Lung (tissue), 12 donors: ENCODE data around the gene GP1BB. TPM values are rescaled to one million over a fixed set of nuclear protein-coding genes. Genes with fewer than 3 reads are reported as not detected.

Experiments
- ATAC-seq: fragments of 200-7000 bp; cut with Tn5 transposase; one replicate; pipeline ENCODE4 v1.9.1; 2020; ENCODE audit warnings: moderate number of reproducible peaks; ENCODE audit not compliant: insufficient read depth, low FRiP score
- DNase-seq, 3 donors: peaks; one replicate each; pipeline ENCODE4 v3.0.0-alpha.2; 2013 to 2017
- H3K27ac ChIP-seq, 2 donors: one replicate each; pipeline ENCODE4 v1.5.1; 2013; ENCODE audit warnings: mild to moderate bottlenecking in 2 of 2, moderate library complexity in 2 of 2, control low read depth in 1 of 2, inconsistent platforms in 1 of 2, low read depth in 1 of 2, low read length in 1 of 2
- H3K27me3 ChIP-seq, 3 donors: one replicate each; pipeline ENCODE4 v1.5.1; 2013; ENCODE audit warnings: low read length in 2 of 3; ENCODE audit not compliant: control insufficient read depth in 3 of 3, insufficient read depth in 3 of 3
- H3K36me3 ChIP-seq, 4 donors: one replicate each; pipeline ENCODE4 v1.5.1; 2013; ENCODE audit warnings: low read length in 4 of 4, mild to moderate bottlenecking in 1 of 4, moderate library complexity in 1 of 4; ENCODE audit not compliant: control insufficient read depth in 4 of 4, insufficient read depth in 4 of 4
- H3K4me1 ChIP-seq, 5 donors: one replicate each; pipeline ENCODE4 v1.5.1; 2013; ENCODE audit warnings: low read length in 5 of 5, mild to moderate bottlenecking in 2 of 5, moderate library complexity in 1 of 5; ENCODE audit not compliant: control insufficient read depth in 5 of 5, insufficient read depth in 5 of 5
- H3K4me3 ChIP-seq: one replicate; pipeline ENCODE4 v1.5.1; 2013; ENCODE audit warnings: mild to moderate bottlenecking, control low read depth, moderate library complexity
- H3K9ac ChIP-seq, 2 donors: one replicate each; pipeline ENCODE4 v1.5.1; 2013; ENCODE audit warnings: low read length in 2 of 2, control low read depth in 1 of 2; ENCODE audit not compliant: insufficient read depth in 1 of 2
- H3K9me3 ChIP-seq, 4 donors: one replicate each; pipeline ENCODE4 v1.5.1; 2013; ENCODE audit warnings: low read length in 3 of 4, mild to moderate bottlenecking in 1 of 4, moderate library complexity in 1 of 4; ENCODE audit not compliant: control insufficient read depth in 4 of 4, insufficient read depth in 3 of 4
- WGBS, 2 donors: extraction: QIAGEN DNeasy Blood & Tissue Kit; methylation state at CpG; one replicate each; pipeline ENCODE4 v1.1.7; 2013; 5-methylcytosine and 5-hydroxymethylcytosine counted together
- polyA plus RNA-seq, 2 donors: library from polyadenylated mRNA; stranded (reverse); fragments of 200-250 nt; gene quantifications; one replicate each; pipeline ENCODE4 v1.2.1, GENCODE V29; 2013
- total RNA-seq, 2 donors: library from RNA; depleted of rRNA in 1 of 2; stranded (reverse); fragments of >200 nt in 1 of 2; gene quantifications; one replicate each; pipeline ENCODE4 v1.2.1, GENCODE V29; 2014 to 2021
- TF ChIP-seq, protein P1 (sequence below): IDR thresholded peaks from 2 replicates; pipeline ENCODE4 v1.5.1; 2012; ENCODE audit warnings: mild to moderate bottlenecking; ENCODE audit errors: control extremely low read depth, extremely low read depth
- donor health status: control.
- donor health status: control.
- donor health status: Bipolar disorder and iron deficiency.
- donor health status: healthy.
- donor health status: DM: yes; HTN: yes; CAD: no.

GP1BB gene
- total and polyA plus RNA-seq, 4 donors = 1.9 to 5.5 (median 3.4) TPM

DNA sequence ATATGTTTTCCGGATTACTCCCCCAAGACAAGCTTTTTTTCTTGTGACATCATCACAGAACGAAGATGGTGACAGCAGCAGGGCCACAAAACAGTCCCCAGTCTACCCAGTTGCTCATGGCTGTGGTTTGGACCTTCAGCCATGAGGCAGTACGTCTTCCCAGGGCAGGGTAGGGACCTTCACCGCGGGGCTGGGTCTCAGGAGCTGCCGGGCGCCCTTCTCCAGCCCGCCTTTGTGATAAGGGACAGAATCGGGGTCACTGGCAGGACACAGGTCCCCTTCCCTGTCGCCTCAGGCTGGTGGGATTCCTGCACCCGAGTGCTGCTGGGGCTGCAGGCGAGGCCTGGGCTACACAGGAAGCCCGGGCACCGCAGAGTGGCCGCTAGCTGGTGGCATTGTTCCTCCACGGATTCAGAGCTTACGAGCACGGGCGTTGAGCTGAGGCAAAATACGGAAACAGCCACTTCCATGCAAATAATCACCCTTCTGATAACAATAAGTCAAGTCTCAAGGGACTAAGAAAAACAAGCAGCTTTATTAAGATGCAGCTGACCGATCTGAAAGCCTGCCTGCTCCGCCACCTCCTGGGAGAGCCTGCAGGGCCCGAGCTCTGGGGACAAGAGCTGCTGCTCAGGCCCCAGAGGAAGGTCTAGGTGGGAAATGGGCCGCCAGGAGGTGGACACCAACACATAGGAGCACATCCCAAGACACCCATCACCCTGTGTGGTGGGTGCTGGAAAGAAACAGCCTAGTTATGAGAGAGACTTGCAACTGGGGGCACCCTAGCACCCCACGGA is 49.5 kb downstream of the GP1BB start:
- H3K4me1 ChIP-seq = peaks cover 0 to 4% (median 0%) of the 10 kb centered on the region in 5 donors
- H3K36me3 ChIP-seq = no peaks in the 10 kb centered on the region
- peak in 1 of 3 donors; percentile 17 for DNase-seq
- H3K27ac ChIP-seq = no peak overlapping the region
- peaks cover 0 to 22% (median 14%) of the 10 kb centered on the region in 3 donors for H3K27me3 ChIP-seq
- ATAC-seq = no peak
- H3K9ac ChIP-seq = no peak overlapping the region
- no peak overlapping the region for H3K4me3 ChIP-seq
- 29 to 52% methylated on average over 25 of the region's 25 CpGs for WGBS, 2 donors
- TF ChIP-seq, protein P1, sequence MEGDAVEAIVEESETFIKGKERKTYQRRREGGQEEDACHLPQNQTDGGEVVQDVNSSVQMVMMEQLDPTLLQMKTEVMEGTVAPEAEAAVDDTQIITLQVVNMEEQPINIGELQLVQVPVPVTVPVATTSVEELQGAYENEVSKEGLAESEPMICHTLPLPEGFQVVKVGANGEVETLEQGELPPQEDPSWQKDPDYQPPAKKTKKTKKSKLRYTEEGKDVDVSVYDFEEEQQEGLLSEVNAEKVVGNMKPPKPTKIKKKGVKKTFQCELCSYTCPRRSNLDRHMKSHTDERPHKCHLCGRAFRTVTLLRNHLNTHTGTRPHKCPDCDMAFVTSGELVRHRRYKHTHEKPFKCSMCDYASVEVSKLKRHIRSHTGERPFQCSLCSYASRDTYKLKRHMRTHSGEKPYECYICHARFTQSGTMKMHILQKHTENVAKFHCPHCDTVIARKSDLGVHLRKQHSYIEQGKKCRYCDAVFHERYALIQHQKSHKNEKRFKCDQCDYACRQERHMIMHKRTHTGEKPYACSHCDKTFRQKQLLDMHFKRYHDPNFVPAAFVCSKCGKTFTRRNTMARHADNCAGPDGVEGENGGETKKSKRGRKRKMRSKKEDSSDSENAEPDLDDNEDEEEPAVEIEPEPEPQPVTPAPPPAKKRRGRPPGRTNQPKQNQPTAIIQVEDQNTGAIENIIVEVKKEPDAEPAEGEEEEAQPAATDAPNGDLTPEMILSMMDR = no peak
- H3K9me3 ChIP-seq = peaks cover 0 to 4% (median 0%) of the 10 kb centered on the region in 4 donors

DNA sequence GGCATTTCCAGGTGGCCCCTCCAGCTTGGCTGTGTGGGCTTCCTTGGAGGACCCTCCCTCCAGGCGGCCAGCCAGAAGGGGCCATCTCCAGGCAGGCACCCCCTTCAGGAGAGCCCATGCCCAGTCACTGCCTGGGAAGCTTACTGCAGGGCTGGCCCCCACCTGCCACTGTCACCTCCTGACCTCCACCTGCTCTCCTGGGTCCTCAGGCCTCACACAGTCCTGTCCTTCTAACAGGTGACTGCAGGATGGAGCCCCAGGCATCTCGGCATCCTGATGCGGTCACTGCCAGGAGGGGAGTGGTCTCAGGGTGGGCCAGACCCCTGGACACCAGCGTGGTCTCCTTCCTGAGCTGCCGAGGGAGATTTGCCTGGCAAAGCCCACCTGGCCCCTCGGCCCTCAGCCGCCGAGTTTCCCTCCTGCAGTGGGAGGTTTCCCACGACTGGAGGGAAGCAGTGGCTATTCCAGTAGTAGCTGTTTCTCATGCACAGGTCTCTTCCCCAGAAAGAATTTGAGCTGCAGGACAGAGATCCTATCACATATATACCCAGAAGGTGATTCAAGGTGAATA is 50.2 kb downstream of the GP1BB start:
- Histone ChIP-seq H3K27ac (no peak overlapping the region), H3K27me3 (peaks cover 0 to 15% (median 7%) of the 10 kb centered on the region in 3 donors), H3K9me3 (peaks cover 0 to 2% (median 0%) of the 10 kb centered on the region in 4 donors), H3K4me3 (no peak overlapping the region), H3K4me1 (no peaks in the 10 kb centered on the region), H3K9ac (no peak overlapping the region), H3K36me3 (no peaks in the 10 kb centered on the region)
- no peak for DNase-seq
- ATAC-seq = no peak
- TF ChIP-seq, protein P1 = no peak
- WGBS, 2 donors = 80 to 83% methylated on average over 9 of the region's 9 CpGs

Other genes starting within 250 kb of the GP1BB start
- gene UFD1, start 244.3 kb upstream of the GP1BB start, total RNA-seq = 10 to 100 TPM; 23.1 to 67.7 TPM
- 100 to 1,000 TPM in 1 of 2 donors, 10 to 100 TPM in 1; 72.3 to 111 TPM for gene UFD1, start 244.3 kb upstream of the GP1BB start, polyA plus RNA-seq
- gene CDC45, start 243.6 kb upstream of the GP1BB start, total RNA-seq = 1 to 10 TPM; 2.1 to 4.0 TPM
- 1 to 10 TPM; 2.1 to 6.8 TPM for gene CDC45, start 243.6 kb upstream of the GP1BB start, polyA plus RNA-seq
- gene CLDN5, start 199.1 kb upstream of the GP1BB start, total RNA-seq = 100 to 1,000 TPM; 157 to 322 TPM
- gene CLDN5, start 199.1 kb upstream of the GP1BB start, polyA plus RNA-seq = 100 to 1,000 TPM; 406 to 548 TPM
- gene SEPTIN5, start 9.0 kb upstream of the GP1BB start, total RNA-seq = 10 to 100 TPM; 16.7 to 32.5 TPM
- 10 to 100 TPM; 10.4 to 11.8 TPM for gene SEPTIN5, start 9.0 kb upstream of the GP1BB start, polyA plus RNA-seq
- gene TBX1, start 37.2 kb downstream of the GP1BB start, total RNA-seq = 10 to 100 TPM in 1 of 2 donors, 1 to 10 TPM in 1; 3.4 to 19.3 TPM
- gene TBX1, start 37.2 kb downstream of the GP1BB start, polyA plus RNA-seq = 1 to 10 TPM; 2.3 to 5.6 TPM
- 1 to 10 TPM; 4.5 to 9.3 TPM for gene GNB1L, start 131.3 kb downstream of the GP1BB start, total RNA-seq
- 1 to 10 TPM; 5.1 to 8.3 TPM for gene GNB1L, start 131.3 kb downstream of the GP1BB start, polyA plus RNA-seq
- gene RTL10, start 131.3 kb downstream of the GP1BB start, total RNA-seq = 10 to 100 TPM; 11.4 to 22.7 TPM
- gene RTL10, start 131.3 kb downstream of the GP1BB start, polyA plus RNA-seq = 10 to 100 TPM in 1 of 2 donors, 1 to 10 TPM in 1; 7.4 to 11.7 TPM
- gene COMT, start 218.2 kb downstream of the GP1BB start, total RNA-seq = 100 to 1,000 TPM; 147 to 218 TPM
- 100 to 1,000 TPM; 198 to 272 TPM for gene COMT, start 218.2 kb downstream of the GP1BB start, polyA plus RNA-seq
- gene TXNRD2, start 218.3 kb downstream of the GP1BB start, total RNA-seq = 10 to 100 TPM; 20.3 to 41.1 TPM
- gene TXNRD2, start 218.3 kb downstream of the GP1BB start, polyA plus RNA-seq = 10 to 100 TPM; 23.3 to 59.2 TPM